Testis (tissue), 3 donors: ENCODE data around the gene APC2. TPM values are rescaled to one million over a fixed set of nuclear protein-coding genes. Genes with fewer than 3 reads are reported as not detected.

Experiments
- DNase-seq: peaks from one replicate; pipeline ENCODE4 v3.0.0-alpha.2; 2019
- H3K27ac ChIP-seq, 2 donors: fragments of 200-600 bp; sonication (generic); one replicate each; pipeline ENCODE4 v1.5.1; 2019
- H3K27me3 ChIP-seq: fragments of 200-600 bp; sonication (generic); one replicate; pipeline ENCODE4 v1.5.1; 2019
- H3K36me3 ChIP-seq: fragments of 200-600 bp; sonication (generic); one replicate; pipeline ENCODE4 v1.5.1; 2017; ENCODE audit warnings: low read depth; ENCODE audit errors: missing control alignments
- H3K4me1 ChIP-seq: fragments of 200-600 bp; sonication (generic); one replicate; pipeline ENCODE4 v1.5.1; 2019
- H3K4me3 ChIP-seq, 2 donors: fragments of 200-600 bp; sonication (generic); one replicate each; pipeline ENCODE4 v1.5.1; 2017 to 2019
- H3K9me3 ChIP-seq: fragments of 200-600 bp; sonication (generic); one replicate; pipeline ENCODE4 v1.5.1; 2017
- POLR2A ChIP-seq: fragments of 450-650 bp; IDR thresholded peaks from one replicate; pipeline ENCODE4 v1.6.1; 2017; ENCODE audit warnings: antibody characterized with exemption, mild to moderate bottlenecking, moderate library complexity
- WGBS, 2 donors: methylation state at CpG; one replicate each; pipeline ENCODE4 v1.1.5; 2018; 5-methylcytosine and 5-hydroxymethylcytosine counted together
- intact Hi-C: fragments of 100-400 bp; cut with DNase I; formaldehyde crosslinking; loops from one replicate; pipeline ENCODE4 v1.15.1; 2023; ENCODE audit warnings: low total_unique reads
- polyA plus RNA-seq: library from polyadenylated mRNA; stranded (reverse); fragments of 350-450 nt; fragmentation: Illumina TruSeq; extraction: RNeasy Lipid Tissue Mini Kit (QIAGEN cat#74804); gene quantifications from one replicate; pipeline ENCODE4 v1.2.3, GENCODE V29; 2014; ENCODE audit warnings: low read depth, low replicate concordance; ENCODE audit not compliant: insufficient read depth
- total RNA-seq, 2 donors: library from RNA; depleted of rRNA; stranded (reverse); fragments of >200 nt; gene quantifications; one replicate each; pipeline ENCODE4 v1.2.3, GENCODE V29; 2016
- TF ChIP-seq, protein P1 (sequence below), 3 experiments: fragments of 450-650 bp in 2 of 3; fragments of 200-600 bp in 1 of 3; sonication (generic) in 1 of 3; IDR thresholded peaks; one replicate each; pipeline ENCODE4 v1.5.1; 2016 to 2019; ENCODE audit warnings: antibody characterized with exemption in 3 of 3, mild to moderate bottlenecking in 2 of 3, moderate library complexity in 1 of 3

Gene APC2
- total and polyA plus RNA-seq, 3 donors from 2014 or later: 2.8 to 5.9 (median 4.6) TPM

DNA sequence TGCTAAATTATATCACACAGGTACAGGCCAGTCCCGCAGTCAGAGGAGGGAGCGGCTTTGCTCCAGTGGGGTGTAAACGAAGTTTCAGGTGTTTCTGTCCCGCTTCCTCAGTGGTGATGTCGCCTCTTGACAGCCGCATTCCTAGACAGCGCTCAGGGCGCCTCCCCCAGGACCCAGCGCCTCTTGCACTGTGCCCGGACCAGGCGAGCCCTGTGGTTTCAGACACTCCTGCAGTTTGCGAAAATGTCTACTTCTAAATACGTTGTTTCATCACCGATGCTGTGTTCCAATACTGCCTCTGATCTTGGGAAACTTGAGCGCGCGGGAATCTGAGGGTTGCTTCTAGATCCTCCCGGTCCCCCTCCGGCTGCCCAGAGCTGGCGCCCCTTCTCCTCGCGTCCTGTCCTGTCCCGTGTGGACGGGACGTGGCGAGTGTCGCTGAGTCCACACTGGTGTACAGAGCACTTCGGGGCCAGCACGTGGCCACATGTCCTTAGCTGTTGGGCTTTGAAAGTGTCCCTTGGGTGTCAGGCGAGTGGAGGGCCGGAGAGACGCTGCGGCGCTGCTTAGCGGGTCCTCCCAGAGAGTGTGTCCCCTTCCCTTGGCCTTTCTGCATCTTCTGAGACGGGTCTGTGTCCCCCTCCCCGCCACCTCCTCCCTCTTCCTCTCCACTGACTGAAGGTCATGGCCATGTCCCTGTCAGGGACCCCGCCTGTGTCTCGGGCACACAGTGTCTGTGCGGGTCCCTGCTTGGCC, 26.3 kb upstream of the APC2 start:
- intact Hi-C loops: no loop called here
- WGBS, 2 donors: 88 to 91% methylated on average over 24 to 40 of the region's 40 CpGs
- no peaks in the 10 kb centered on the region for H3K36me3 ChIP-seq
- H3K27ac ChIP-seq: no peak overlapping the region
- H3K9me3 ChIP-seq: no peaks in the 10 kb centered on the region
- H3K27me3 ChIP-seq: no peaks in the 10 kb centered on the region
- no peak overlapping the region for H3K4me3 ChIP-seq
- TF ChIP-seq POLR2A: no peak
- TF ChIP-seq, protein P1, sequence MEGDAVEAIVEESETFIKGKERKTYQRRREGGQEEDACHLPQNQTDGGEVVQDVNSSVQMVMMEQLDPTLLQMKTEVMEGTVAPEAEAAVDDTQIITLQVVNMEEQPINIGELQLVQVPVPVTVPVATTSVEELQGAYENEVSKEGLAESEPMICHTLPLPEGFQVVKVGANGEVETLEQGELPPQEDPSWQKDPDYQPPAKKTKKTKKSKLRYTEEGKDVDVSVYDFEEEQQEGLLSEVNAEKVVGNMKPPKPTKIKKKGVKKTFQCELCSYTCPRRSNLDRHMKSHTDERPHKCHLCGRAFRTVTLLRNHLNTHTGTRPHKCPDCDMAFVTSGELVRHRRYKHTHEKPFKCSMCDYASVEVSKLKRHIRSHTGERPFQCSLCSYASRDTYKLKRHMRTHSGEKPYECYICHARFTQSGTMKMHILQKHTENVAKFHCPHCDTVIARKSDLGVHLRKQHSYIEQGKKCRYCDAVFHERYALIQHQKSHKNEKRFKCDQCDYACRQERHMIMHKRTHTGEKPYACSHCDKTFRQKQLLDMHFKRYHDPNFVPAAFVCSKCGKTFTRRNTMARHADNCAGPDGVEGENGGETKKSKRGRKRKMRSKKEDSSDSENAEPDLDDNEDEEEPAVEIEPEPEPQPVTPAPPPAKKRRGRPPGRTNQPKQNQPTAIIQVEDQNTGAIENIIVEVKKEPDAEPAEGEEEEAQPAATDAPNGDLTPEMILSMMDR (IDR thresholded peaks at IDR 0.05): no peak
- no peak for DNase-seq
- H3K4me1 ChIP-seq: peaks cover 7% of the 10 kb centered on the region

DNA sequence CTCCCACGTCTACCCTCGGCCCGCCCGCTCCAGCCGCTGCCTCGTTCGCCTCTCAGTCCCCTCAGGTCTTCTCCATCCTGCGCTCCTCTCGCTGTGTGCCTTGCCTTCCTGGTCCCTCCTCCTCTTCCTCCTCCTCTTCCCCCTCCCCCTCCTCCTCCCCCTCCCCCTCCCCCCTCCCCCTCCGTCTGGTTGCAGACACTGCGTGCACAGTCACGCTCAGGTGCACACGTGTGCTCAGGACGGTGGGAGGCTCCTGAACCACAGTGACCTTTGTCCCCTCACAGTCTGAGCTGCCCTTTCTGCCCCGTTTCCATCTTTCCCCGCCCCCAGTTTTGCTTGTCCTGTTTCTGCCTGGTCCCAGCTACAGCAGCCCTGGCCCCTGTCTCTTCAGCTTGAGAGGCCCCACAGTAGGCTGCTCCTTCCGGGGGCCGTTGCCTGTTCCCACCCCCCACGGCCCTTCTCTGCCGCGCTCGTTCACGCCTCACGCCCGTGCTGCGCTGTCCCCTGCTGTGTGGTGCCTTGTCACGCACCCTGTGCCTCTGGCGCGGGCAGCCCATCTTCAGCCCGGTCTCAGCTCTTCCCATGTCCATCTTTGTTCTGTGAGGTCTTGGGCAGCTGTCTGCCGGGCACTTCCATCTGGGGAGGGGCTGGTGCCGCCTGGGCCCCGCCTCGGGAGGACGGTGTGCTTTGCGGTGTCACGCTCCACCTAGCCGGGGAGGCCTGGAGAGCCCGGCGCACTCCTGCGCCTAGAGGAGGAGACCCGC, 25.5 kb upstream of the APC2 start:
- WGBS, 2 donors: 85 to 86% methylated on average over 28 to 42 of the region's 42 CpGs
- intact Hi-C loops: no loop called here
- no peak overlapping the region for H3K27ac ChIP-seq
- no peak overlapping the region for H3K4me3 ChIP-seq
- H3K27me3 ChIP-seq: no peaks in the 10 kb centered on the region
- no peak for DNase-seq
- H3K9me3 ChIP-seq: no peaks in the 10 kb centered on the region
- no peaks in the 10 kb centered on the region for H3K36me3 ChIP-seq
- TF ChIP-seq, protein P1 (IDR thresholded peaks at IDR 0.05): no peak
- TF ChIP-seq POLR2A: no peak
- peaks cover 12% of the 10 kb centered on the region for H3K4me1 ChIP-seq

DNA sequence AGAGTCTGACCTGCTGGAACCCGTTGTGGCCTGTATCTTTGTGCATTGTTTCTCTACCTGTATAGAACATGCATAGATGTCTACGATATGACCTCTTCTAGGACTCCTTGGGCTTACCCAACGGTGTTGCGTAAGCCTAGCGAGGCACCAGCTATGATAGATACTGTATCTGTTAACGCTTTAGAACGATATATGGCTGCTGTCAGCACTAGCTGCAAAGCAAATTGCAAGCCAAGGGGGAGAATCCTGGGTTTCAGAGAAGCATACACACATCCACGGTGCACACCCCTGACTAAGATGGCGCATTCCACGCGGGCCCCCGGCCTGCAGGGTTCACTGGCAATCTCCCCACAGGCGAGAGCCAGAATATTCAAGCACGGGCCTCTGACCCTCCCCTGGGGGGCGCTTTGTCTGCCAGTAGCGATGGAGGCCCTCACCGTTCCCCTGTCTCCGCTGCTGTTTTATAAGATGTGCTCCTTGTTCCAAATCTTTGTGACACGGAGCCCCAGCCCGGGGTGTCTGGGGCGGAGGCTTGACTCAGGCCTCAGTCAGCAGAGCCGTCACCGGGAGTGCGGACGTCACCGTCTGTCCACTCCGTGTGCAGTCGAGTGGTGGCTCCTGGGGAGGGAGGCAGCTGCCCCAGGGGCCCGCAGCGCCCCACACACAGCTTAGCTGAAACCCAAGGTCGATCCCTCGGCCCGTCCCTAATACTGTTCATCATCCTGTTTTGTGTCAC, 24.7 kb upstream of the APC2 start:
- no peaks in the 10 kb centered on the region for H3K9me3 ChIP-seq
- H3K27me3 ChIP-seq: no peaks in the 10 kb centered on the region
- H3K4me1 ChIP-seq: peaks cover 21% of the 10 kb centered on the region
- DNase-seq: no peak
- intact Hi-C loops: no loop called here
- H3K36me3 ChIP-seq: no peaks in the 10 kb centered on the region
- no peak overlapping the region for H3K27ac ChIP-seq
- TF ChIP-seq, protein P1 (IDR thresholded peaks at IDR 0.05): no peak
- no peak overlapping the region for H3K4me3 ChIP-seq
- WGBS, 2 donors: 84 to 85% methylated on average over 26 to 33 of the region's 33 CpGs

GRCh38 chr19:1425902-1426301, 24.0 kb upstream of the APC2 start:
- WGBS, 2 donors: 90 to 94% methylated on average over 9 to 14 of the region's 14 CpGs

More at GRCh38 chr19:1425902-1426301, 24.0 kb upstream of the APC2 start:
- no peak overlapping the region for H3K27ac ChIP-seq
- H3K4me3 ChIP-seq: no peak overlapping the region
- H3K27me3 ChIP-seq: no peaks in the 10 kb centered on the region
- TF ChIP-seq, protein P1 (IDR thresholded peaks at IDR 0.05): no peak
- TF ChIP-seq POLR2A: no peak
- peaks cover 21% of the 10 kb centered on the region for H3K4me1 ChIP-seq
- no peak for DNase-seq
- H3K36me3 ChIP-seq: no peaks in the 10 kb centered on the region
- intact Hi-C loops: no loop called here
- no peaks in the 10 kb centered on the region for H3K9me3 ChIP-seq
